ENCODE measurements around the gene ARRDC3.
"Not testable (repeated sequence)": the region's sequence is repeated elsewhere in the genome, so short reads cannot be mapped to it uniquely, and the experiment has no call there.

The ARRDC3 gene

DNA sequence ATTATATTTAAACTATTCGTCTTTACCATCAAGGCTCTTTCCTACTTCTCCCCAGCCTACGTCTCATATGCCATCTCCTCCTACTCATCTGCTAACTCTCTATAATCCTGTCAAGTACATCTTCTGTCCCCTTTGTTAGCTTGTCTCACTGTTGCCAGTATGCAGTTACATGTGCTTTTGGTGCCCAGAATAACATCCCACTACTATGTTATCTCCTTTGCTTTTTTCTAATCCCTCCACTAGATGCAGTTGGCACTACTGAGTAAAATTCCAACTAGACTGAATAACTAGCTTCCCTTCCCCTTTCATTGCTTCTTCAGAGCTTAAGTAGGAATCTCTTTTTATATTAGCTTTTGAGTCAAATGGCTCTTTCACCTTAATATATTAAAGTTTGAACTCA lies 3.0 kb upstream of the ARRDC3 start:
- Histone ChIP-seq H3F3A (ENCODE audit: insufficient read depth, low read length) (0 out of 2 replicates have a peak, but pooled peaks cover 3% of the 10 kb centered on the region), H3K79me2 (ENCODE audit: insufficient read depth, low read length) (peaks cover 18% of the 10 kb centered on the region), H3K9ac (ENCODE audit: low read length) (no peak overlapping the region), H2AFZ (ENCODE audit: low read length) (no peak overlapping the region), H3K27ac (ENCODE audit: low read depth, low read length, poor library complexity, severe bottlenecking) (no peak overlapping the region), H3K4me2 (ENCODE audit: low read length) (no peak overlapping the region), H4K20me1 (ENCODE audit: insufficient read depth, low read length) (no peaks in the 10 kb centered on the region), H3K9me3 (ENCODE audit: low read length) (no peaks in the 10 kb centered on the region), H3K36me3 (ENCODE audit: insufficient read depth, low read length) (peaks cover 13% of the 10 kb centered on the region; the same call in 1 of the 2 replicates), H3K4me3 (ENCODE audit: low read depth, low read length, poor library complexity, severe bottlenecking) (no peak overlapping the region), H3K4me1 (ENCODE audit: insufficient read depth, low read length, severe bottlenecking) (peaks cover 10% of the 10 kb centered on the region), H3K9me2 (ENCODE audit: low read depth, low read length) (no peaks in the 10 kb centered on the region), H3K27me3 (ENCODE audit: insufficient read depth, low read length) (no peaks in the 10 kb centered on the region)
- TF ChIP-seq EZH2 (IDR thresholded peaks at IDR 0.05; ENCODE audit: borderline replicate concordance, low read length), result no peak
- TF ChIP-seq, protein P1, sequence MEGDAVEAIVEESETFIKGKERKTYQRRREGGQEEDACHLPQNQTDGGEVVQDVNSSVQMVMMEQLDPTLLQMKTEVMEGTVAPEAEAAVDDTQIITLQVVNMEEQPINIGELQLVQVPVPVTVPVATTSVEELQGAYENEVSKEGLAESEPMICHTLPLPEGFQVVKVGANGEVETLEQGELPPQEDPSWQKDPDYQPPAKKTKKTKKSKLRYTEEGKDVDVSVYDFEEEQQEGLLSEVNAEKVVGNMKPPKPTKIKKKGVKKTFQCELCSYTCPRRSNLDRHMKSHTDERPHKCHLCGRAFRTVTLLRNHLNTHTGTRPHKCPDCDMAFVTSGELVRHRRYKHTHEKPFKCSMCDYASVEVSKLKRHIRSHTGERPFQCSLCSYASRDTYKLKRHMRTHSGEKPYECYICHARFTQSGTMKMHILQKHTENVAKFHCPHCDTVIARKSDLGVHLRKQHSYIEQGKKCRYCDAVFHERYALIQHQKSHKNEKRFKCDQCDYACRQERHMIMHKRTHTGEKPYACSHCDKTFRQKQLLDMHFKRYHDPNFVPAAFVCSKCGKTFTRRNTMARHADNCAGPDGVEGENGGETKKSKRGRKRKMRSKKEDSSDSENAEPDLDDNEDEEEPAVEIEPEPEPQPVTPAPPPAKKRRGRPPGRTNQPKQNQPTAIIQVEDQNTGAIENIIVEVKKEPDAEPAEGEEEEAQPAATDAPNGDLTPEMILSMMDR (IDR thresholded peaks at IDR 0.05; ENCODE audit: low read length), result no peak

DNA sequence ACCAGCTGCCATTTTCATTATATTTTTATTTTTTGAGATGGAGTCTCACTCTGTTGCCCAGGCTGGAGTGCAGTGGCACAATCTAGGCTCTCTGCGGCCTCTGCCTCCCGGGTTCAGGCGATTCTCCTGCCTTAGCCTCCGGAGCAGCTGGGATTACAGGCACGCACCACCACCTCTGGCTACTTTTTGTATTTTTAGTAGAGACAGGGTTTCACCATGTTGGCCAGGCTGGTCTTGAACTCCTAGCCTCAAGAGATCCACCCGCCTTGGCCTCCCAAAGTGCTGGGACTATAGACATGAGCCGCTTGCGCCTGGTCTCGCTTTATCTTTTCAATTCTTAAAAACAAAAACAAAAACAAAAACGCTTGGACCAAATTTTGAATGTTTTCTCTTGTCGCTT lies 2.5 kb upstream of the ARRDC3 start:
- not testable (repeated sequence) for H3K27ac ChIP-seq (ENCODE audit: low read depth, low read length, poor library complexity, severe bottlenecking); H3K4me3 ChIP-seq (ENCODE audit: low read depth, low read length, poor library complexity, severe bottlenecking); H3K4me2 ChIP-seq (ENCODE audit: low read length); H3K9me3 ChIP-seq (ENCODE audit: low read length); H3K9me2 ChIP-seq (ENCODE audit: low read depth, low read length); H3K27me3 ChIP-seq (ENCODE audit: insufficient read depth, low read length); H3F3A ChIP-seq (ENCODE audit: insufficient read depth, low read length); H4K20me1 ChIP-seq (ENCODE audit: insufficient read depth, low read length); H3K9ac ChIP-seq (ENCODE audit: low read length); H2AFZ ChIP-seq (ENCODE audit: low read length)
- H3K36me3 ChIP-seq (ENCODE audit: insufficient read depth, low read length), result peaks cover 16% of the 10 kb centered on the region; the same call in 1 of the 2 replicates
- H3K4me1 ChIP-seq (ENCODE audit: insufficient read depth, low read length, severe bottlenecking), result peaks cover 10% of the 10 kb centered on the region
- peaks cover 19% of the 10 kb centered on the region for H3K79me2 ChIP-seq (ENCODE audit: insufficient read depth, low read length)

DNA sequence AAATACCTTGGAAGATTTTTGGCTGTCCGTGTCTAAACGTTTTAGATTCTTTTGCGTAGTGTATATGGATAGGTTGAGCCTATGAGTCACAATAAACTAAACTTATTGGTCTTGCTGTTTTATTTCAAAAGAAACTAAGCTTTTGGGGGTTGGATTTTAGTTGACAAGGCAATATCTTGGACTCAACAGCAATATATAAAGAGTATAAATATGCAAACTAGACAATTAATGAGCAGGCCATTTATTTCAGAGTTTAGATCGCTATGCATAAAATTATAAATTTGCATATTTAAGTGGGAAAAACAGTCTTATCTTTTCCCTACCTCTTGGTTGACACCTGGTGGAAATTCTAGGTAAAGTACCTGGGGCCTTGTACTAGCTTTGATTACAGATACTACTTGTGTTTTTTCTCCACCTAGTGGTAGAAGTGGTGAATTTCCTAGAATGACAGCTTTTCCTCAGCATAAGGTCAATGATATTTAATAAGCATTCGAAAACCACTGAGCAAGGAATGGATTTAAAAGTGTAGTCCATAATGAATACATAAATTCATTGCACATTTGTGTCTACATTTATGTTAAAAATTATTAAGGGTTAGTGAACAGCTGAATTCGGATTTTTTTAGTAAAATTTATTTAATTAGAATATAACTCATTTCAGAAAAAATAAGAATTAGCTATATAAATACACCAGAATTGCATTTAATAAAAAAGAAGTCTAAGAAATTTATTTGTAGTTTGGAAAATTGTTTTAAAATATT lies 1.7 kb upstream of the ARRDC3 start:
- H3K4me3 ChIP-seq (ENCODE audit: low read depth, low read length, poor library complexity, severe bottlenecking), result peak overlapping the region; percentile 84
- H3K36me3 ChIP-seq (ENCODE audit: insufficient read depth, low read length), result peaks cover 19% of the 10 kb centered on the region; the same call in 1 of the 2 replicates
- H3K4me2 ChIP-seq (ENCODE audit: low read length), result peak overlapping the region; percentile 80
- H3K4me1 ChIP-seq (ENCODE audit: insufficient read depth, low read length, severe bottlenecking), result peaks cover 10% of the 10 kb centered on the region
- 0 out of 2 replicates have a peak, but pooled peaks cover 3% of the 10 kb centered on the region for H3F3A ChIP-seq (ENCODE audit: insufficient read depth, low read length)
- H4K20me1 ChIP-seq (ENCODE audit: insufficient read depth, low read length), result no peaks in the 10 kb centered on the region
- no peak for TF ChIP-seq EZH2 (IDR thresholded peaks at IDR 0.05; ENCODE audit: borderline replicate concordance, low read length)
- TF ChIP-seq, protein P1 (IDR thresholded peaks at IDR 0.05; ENCODE audit: low read length), result peak; percentile 99
- no peaks in the 10 kb centered on the region for H3K9me2 ChIP-seq (ENCODE audit: low read depth, low read length)
- peak overlapping the region; percentile 81 for H3K9ac ChIP-seq (ENCODE audit: low read length)
- peak overlapping the region; percentile 96 for H3K27ac ChIP-seq (ENCODE audit: low read depth, low read length, poor library complexity, severe bottlenecking)
- peak overlapping the region; percentile 30; the same call in 1 of the 2 replicates for H2AFZ ChIP-seq (ENCODE audit: low read length)
- no peaks in the 10 kb centered on the region for H3K9me3 ChIP-seq (ENCODE audit: low read length)
- H3K79me2 ChIP-seq (ENCODE audit: insufficient read depth, low read length), result peaks cover 19% of the 10 kb centered on the region
- H3K27me3 ChIP-seq (ENCODE audit: insufficient read depth, low read length), result no peaks in the 10 kb centered on the region
